HG02588 (cell line): ENCODE measurements around the gene CRACR2B.

Experiments
- ATAC-seq: cut with Tn5 transposase; IDR thresholded peaks from one replicate; pipeline ENCODE4 v1.9.1; 2021; ENCODE audit warnings: mild to moderate bottlenecking, moderate library complexity; ENCODE audit not compliant: unreplicated experiment

Gene CRACR2B

DNA sequence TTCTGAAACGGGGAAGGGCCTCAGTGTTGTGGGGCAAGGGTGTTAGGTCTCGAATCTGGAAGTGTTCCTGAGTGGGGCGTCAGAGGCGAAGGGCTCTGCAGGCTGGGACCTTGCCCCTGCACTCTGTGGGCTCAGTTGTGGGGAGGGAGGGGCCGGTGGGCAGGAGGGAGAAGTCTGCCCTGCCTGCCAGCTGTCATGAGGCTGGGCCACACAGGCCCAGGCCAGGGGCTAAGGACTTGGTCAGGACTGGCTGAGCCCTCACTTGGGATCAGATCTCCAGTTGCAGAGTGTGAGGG is at the start of gene CRACR2B:
Gene CRACR2B, plus strand, starts transcription at position 23 of the 296 bp plus-strand sequence. CDS start 689 bp downstream, outside the sequence.
- ATAC-seq = no peak

DNA sequence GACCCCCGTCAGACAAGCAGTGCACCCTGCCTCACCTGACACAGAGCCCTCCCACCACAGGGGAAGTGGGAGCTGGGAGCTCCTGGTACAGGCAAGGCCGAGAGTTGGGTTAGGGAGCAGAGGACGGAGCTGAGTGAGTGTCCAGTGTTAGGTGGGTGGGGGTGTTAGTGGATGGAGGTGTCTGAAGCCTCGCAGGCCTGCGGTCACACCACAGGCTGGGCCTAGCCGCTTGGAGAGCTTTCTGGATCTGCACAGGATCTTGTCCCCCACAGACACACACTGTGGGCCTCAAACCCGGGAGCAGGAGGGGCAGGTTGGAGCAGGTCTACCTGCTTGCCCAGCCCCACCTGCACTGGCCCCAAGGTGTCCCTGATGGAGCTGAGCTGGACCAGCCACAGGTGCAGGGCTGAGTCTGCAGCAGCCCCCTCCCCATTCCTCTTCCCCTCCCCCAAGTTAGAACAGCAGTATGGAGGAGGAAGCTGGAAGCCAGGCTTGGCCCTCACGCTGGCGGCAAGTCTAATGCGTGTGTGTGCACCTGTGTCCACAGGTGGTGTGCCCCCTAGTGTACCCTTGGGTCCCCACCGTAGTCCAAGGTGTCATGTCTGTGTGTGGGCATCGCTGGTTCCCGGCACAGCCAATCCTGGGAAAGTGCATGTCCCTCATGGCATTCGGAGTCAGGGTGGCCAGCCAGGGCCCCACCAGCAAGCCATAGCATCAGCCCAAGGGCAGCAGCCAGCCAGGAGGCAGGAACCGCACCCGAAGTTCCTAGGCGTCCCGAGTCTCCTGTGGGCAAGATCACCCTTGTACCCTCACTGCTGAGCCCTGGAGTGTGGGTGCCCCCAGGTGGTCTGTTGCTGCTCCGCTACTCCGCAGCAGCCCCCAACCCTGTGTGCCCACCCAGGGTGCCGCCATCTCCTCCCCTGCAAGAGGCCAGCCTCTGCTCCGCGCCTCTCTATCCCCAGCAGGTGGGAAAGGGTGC is 48.5 kb upstream of the CRACR2B start:
- ATAC-seq = no peak

DNA sequence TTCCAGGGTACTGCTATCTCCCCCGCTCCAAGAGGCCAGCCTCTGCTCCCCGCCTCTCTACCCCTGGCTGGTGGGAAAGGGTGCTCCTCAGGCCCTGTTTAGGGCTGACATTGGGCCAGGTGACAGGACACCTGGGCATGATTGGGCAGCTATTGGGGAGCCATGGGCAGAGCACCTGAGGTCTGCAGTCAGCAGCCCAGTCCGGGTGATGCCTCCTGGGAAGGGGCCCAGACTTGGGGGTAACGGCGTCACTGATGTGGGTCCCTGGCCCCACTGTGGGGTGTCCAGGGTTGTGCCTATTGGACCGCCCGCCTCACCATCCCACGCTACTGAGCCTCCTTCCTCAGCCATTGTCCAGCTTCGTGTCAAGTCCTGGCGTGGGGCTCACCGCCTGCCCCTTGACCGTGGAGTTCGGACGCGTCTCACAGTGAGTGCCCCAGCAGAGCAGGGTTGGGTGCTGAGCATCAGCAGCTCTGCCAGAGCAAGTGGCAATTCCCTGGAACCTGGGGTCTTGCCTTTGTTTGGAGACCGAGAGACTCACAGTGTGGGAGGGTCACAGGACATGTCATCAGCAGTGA is 47.7 kb upstream of the CRACR2B start:
- ATAC-seq = no peak

DNA sequence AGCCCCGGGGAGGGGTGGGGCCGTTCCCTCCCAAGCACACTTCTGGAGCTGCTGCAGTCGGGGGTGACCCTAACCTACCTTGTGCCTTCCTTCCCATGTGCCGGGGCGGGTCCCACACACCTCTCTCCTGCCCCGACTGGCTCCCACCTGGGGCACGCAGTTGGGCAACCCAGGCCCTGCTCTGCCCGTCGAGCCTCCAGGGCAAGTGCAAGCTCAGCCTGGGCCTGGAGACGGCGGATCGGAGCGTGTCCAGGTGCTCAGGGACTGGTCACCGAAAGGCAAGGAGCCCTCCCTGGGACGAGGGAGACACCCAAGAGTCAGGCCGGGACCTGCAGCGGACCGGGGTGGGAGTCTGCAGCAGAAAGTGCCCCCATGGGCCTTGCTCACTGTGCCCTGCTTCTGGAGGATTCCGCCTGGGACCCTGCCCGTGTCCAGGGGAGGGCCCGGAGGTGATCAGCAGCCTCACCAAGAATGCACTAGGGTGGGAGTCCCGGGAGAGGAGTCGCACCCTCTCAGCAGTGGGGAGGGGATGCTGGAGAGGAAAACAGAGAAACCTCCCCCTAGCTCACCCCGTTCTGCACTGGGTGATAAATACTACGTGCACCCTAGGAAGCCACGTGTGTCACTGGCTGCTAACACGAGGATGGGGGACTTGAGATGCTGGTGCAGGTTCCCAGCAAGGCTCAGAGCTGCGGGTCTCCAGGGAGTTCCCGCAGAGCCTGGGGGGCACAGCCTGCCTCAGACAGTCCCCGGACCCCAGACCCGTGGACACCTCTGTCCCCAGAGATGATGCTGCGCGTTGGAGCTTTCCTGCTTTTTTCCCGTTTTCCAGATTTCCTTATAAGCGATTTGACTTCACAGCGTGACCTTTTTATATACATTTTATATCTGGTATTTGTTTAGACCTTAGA is 45.2 kb upstream of the CRACR2B start:
- no peak for ATAC-seq

DNA sequence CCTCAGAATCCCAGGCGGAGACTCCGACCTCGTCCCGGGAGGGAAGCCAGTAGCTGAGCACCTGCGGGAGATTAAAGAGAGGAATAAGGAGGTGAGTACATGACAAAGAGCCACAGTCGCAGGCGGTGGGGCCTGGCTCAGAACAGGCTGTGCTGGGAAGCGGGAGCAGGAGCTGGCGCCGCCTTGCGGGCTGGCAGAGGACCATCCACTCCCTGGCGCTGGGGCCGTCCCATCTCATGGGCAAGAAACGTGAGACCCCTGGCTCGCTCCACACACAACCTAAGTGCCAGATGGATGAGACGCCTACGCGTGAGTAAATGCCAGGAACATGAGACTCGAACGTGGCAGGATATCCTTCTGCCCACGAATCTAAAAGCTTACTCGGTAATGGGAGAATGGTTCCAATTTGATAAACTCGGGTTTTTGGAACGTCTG is 44.1 kb upstream of the CRACR2B start:
- no peak for ATAC-seq

DNA sequence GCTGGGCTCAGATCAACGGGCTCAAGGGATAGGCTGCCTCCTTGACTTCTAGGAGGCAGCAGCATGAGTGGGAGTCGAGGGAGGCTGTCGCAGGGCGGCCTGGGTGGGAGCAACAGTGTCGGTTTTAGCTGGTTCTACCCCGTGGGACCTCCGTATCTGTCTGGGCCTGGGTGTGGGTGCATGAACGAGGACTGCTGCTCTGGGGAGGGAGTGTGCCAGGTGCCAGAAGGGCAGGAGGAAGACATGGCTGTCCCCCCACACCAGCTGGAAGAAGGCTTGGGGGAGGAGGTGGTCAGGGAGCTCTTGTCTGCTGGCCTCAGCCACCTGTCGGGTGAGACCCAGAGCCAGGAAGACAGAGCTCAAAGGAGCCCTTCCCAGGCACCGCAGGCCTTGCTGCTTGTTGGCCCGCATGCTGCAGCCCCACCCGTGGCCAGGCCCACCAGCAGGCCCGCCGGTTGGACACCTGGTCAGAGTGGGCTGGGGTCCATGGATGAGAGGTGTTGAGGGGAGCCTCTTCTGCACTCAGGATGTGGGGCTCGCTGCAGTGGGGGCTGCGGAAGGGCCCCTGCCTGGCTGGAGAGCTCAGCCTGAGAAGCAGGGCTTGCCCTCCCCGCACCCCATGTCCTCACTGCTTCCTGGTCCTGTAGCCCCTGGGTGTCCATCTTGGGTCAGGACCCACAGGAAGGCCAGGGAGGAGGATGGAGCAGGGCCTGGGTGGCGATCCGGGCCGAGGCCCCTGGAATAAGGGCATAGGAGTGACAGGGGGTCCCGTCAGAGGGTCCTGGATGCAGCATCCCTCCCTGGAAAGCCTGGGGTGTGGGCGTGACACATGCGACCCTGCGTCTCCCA is 41.3 kb upstream of the CRACR2B start:
- ATAC-seq = no peak

DNA sequence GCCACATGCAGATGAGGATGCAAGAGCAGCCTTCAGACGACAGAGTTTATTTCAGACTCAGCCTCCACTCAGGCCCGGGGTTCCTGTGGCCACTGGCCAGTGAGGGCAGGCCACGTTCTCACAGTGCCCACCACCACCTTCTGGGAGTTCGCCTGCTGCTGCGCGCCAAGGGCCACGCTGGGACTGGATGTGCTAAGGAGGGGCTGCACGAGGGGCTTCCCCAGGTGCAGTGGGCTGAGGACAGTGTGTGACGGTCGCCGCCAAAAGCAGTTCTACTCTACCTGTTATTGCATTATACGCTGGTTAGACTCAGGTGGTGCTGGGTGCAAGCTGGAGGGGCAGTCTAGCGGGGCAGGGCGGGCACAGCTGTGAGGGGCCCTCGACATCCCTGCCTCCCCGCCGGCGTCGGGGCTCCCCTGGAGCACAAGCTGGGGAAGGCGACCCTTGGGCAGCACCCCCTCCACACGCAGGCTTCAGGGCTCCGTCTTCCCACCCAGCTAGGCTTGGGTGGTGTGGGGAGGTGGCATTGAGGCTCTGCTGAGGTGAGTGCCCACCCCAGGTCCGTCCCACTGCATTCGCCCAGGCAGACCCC is 40.5 kb upstream of the CRACR2B start:
- no peak for ATAC-seq

DNA sequence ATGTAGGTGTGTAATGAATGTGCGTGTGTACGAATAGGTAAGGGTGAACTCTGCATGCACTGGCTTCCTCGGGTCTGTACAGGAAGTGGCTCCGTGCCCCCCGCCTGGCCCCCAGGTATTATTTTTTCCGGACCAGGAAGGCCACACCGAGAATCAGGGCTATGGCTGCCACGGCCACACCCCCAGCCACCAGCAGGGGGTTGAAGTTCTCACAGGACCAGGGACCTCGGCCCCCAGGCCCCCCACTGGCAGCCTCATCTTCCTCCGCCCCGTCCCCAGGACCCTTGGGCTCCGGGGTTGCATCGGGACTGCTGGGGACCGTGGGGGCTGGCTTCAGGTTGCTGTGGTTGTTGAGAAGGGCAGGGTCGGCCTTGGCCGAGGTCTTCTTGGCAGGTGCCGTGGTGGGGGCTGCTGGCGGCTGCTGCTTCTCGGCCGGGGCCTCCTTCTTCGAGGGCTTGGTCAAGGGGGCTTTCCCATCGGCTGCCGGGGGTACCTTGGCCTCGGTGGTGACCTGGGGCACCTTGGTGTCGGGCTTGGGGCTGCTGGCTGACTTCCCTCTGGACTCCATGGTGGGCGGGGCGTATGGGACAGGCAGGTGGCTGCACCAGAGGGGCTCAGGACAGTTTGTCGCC is 39.6 kb upstream of the CRACR2B start:
- no peak for ATAC-seq

DNA sequence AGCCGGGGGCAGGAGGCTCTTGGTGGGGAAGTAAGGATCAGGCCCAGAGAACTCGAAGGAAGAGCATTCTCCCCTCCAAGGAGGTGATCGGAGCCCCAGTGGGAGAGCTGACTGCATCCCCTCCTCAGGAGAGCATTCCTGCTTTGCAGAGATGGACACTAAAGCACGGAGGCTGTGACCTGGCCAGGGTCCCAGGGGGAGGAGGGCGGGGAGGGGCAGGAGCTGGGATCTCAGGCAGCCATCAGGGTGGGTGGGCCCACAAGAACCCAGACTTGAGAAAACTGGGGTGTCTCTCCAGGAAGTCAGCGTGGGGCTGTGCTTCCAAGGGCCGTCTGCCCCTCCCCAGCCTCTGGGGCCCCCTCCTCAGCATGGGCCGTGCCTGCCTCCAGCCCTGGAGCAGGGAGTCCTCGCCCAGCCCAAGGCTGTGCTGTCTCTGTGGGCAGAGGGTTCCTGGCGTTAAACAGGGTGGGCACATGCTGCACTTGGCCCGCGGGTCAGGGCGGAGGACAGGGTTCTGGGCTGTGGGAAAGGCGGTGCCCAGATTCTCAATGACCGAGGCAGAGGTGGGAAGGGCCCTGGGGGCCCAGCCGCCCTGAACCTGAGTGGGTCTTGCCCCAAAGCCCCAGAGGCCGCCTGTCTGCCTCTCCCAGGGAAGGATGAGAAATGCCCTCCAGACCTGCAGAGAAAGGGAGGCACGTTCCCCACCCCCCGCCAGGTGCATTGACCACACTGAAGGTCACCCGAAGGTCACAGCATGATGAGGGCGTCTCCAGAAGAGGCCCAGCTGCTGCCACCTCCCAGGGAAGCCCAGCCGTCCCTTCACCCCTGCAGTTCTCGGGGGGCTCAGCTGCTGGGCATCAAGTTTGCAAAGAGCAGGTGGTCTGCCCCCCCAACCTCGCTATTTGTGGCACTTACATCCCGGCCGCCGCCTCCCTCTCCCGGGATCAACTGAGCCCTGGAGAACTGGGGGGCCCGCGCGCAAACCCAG is 38.5 kb upstream of the CRACR2B start:
- ATAC-seq = no peak

DNA sequence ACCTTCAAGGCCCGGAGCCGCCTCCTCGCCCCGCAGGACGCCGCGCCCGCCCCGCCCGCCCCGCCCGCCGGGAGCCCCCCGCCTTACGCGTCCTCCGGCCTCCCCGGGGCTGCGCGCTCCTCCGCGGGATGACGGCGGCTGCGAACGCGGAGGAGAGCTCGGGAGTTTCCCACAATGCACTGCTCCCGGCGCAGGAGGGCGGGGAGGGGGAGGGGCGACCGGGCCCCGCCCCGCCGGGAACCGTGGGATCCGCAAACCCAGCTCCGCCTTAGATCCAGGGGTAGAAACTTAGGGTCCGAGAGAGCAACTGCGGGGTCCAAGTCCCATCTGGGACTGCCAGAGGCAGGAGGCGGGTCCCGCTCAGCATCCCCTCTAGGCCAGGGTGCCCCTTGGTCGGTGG is 37.8 kb upstream of the CRACR2B start, which contains the start of gene CEND1:
Gene CEND1, minus strand, starts transcription at position 148 of the 400 bp plus-strand sequence. CDS start 1,514 bp downstream, outside the sequence.
- ATAC-seq = no peak

DNA sequence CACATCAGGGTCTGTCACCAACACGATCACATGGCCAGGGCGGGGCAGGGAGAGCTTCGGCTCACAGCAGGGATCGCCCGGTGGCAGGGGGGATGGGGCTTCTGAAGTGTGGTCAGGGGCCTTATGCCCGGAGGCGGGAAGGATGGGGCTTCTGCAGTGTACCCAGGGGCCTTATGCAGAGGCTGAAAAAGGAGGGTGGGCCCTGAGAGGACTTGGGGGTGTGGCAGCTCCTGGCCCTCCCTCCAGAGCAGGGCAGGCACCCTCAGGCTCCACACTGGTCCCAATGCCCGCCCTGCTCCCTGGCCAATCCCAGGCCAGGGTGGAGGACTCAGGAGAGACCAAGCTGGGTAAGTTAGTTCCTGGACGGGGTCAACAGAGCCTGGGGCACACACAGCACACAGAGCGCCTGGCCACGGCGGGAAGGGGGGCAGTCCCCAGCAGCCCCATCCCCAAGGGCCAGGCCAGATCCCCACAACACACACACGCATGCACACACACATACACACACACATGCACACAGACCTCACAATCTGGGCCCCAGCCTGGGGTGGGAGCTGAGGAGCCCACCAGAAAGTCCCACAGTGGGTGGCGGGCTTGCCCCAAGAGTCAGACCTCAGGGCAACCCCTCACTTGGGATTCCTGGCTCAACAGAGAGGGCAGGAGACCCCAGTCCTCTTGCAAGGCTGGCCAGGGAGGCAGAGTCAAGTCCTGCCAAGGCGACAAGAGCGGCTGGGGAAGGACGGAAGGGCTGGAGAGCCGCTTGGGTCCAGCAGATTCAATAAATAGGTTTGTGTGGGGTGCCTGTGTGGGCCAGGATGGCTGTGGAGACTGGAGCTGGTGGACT is 36.8 kb upstream of the CRACR2B start:
- ATAC-seq = no peak

DNA sequence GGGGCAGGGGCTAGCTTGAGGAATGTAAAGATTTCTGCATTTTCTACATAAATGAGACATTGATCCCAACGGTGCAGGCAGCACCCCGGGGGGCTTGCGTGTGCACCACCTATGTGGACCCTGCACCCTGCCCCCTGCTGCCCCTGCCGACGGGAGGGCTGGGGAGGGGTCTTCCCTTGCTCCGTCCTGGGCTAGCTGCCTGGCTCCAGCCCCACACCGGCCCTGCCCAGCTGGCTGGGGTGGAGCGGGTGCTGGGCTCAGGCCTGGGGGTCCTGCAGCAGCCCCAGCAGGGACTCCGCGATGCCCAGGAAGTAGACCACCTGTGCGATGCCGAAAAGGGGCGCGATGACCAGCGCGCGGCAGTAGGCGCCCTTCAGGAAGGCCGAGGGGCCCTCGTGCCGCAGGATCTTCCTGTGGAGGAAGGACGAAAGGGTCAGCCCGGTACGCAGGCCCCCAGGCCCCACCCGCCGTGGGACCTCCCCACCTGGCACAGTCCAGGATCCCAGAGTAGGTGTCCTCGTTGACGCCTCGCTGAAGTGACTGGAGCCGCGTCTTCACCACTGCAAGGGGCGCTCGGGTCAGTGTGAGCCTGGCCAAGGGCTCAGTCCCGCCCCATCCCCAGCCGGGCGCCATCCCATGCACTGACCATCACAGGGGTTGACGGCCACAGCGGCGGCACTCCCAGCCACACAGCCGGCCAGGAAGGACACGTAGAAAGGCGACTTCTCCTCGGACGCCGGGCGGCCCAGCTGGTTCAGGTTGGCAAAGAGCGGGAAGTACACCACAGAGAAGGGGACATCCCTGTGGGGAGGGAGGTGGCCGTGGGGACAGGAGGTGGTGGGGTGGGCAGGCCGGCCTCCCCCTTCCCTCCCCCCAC is 35.8 kb upstream of the CRACR2B start:
- no peak for ATAC-seq

DNA sequence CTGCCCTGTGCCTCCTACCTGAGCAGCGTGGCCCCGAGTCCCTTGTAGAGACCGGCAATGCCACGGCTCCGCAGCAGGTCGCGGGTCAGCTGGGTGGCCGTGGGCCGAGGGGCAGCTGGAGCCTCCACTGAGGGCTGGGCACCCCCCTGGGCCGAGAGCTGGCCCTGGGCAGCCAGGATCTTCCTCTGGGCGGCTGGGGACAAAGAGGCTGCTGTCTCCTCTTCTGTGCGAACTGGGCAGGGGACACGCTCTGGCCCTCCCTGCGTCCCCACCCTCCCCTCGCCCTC is 35.2 kb upstream of the CRACR2B start:
- no peak for ATAC-seq

DNA sequence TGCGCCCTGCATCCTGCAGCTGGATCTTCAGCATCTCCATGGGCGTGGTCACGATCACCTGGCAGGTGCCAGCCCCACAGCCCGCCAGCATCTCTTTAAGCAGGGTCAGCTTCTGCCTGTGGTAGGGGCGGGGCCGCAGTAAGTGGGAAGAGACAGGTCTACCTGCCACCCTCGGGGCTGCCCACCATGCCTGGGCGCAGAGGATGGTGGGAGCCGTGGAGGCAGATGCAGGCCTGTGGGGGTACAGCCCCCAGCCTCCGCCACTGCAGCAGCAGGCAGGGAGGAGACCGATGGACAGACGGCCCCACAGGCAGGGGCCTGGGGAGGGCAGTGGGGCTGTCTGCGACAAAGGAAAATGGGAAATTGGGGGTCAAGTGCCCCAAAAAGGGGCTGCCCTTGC is 34.8 kb upstream of the CRACR2B start:
- no peak for ATAC-seq

DNA sequence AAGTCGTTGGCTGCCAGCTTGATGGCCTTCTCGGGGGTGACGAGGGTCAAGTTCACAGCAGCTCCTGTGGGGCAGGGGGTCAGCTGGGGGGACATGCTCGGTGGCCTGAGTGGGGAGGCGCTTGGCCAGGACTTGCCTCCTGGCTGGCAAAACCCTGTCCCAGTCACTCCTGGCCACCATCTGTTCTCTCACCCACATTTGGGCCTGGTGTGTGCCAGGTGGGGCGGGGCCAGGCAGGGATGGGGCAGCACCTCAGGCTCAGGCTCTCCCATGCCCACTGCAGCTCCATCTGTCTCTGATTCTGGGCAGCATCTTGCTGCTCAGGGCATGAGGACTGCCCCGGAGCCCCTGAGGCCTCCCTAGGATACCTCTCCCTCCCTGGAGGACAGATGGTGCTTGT is 34.2 kb upstream of the CRACR2B start:
- ATAC-seq = no peak

DNA sequence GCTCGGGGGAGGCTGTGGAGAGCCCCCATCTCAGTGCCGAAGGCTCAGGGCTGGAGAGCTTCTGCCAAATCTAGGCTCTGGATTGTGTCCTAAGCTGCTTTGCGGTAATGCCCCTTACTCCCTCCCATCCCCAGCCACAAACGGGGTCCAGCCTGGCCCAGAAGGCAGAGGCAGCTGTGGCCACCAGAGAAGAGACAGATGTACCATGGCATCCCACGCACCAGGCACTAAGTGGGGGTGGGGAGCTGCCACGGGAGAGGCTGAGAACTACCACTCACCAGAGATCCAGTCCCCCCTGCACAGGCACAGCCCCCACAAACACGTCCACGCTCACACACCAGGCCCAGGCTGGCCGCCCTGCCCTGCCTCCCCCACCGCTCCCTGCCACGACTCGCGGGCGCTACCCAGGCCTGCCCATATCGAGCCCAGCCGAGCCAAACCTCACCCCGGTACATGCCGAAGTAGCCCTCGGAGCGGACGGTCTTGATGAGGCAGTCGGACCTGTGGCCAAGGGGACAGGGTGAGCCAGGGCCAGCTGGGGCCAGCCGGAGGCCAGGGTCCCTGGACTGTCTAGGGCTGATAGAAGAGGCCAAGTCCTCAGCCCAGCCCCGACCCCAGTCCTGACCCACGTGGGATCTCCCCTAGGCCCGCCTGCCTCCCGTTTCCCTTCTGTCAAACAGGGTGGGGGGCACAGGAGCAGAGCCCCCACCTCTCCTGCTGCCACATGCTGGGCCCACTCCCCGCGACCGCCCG is 33.5 kb upstream of the CRACR2B start:
- no peak for ATAC-seq
